SK-N-SH treated with all-trans-retinoic acid at 6 μM for 48 hours (cell line): ENCODE results near the gene CLDN15.
"Not testable (repeated sequence)": the region's sequence is repeated elsewhere in the genome, so short reads cannot be mapped to it uniquely, and the experiment has no call there.

ENCODE experiments used
- ATAC-seq: fragments of 200-7000 bp; cut with Tn5 transposase; 3 replicates; pipeline ENCODE4 v1.9.1; 2020; ENCODE audit warnings: mild to moderate bottlenecking, moderate library complexity
- ARNTL ChIP-seq: fragments of 450-650 bp; formaldehyde crosslinking; IDR thresholded peaks from 2 replicates; pipeline ENCODE4 v1.5.0; 2020; ENCODE audit warnings: low read depth, mild to moderate bottlenecking, moderate library complexity, borderline replicate concordance
- BACH2 ChIP-seq: fragments of 250-450 bp; sonication (Bioruptor Pico); IDR thresholded peaks from 2 replicates; pipeline ENCODE4 v1.9.0; 2021; ENCODE audit warnings: mild to moderate bottlenecking, borderline replicate concordance
- CREB5 ChIP-seq: fragments of 250-450 bp; sonication (Bioruptor Pico); IDR thresholded peaks from 2 replicates; pipeline ENCODE4 v1.5.1; 2020; ENCODE audit warnings: low read depth, mild to moderate bottlenecking, moderate library complexity
- CSDC2 ChIP-seq: fragments of 250-450 bp; sonication (Bioruptor Pico); IDR thresholded peaks from 2 replicates; pipeline ENCODE4 v1.5.0; 2020; ENCODE audit warnings: mild to moderate bottlenecking, moderate library complexity
- CSRNP3 ChIP-seq: fragments of 250-450 bp; sonication (Bioruptor Pico); IDR thresholded peaks from 2 replicates; pipeline ENCODE4 v1.5.1; 2021; ENCODE audit warnings: mild to moderate bottlenecking, moderate library complexity
- ESRRG ChIP-seq: fragments of 250-450 bp; sonication (Bioruptor Pico); IDR thresholded peaks from 2 replicates; pipeline ENCODE4 v1.6.1; 2021; ENCODE audit warnings: mild to moderate bottlenecking
- GLIS3 ChIP-seq: fragments of 250-450 bp; sonication (Bioruptor Pico); IDR thresholded peaks from 2 replicates; pipeline ENCODE4 v1.5.0; 2020; ENCODE audit warnings: mild to moderate bottlenecking, moderate library complexity
- ISL1 ChIP-seq: fragments of 250-450 bp; sonication (Bioruptor Pico); IDR thresholded peaks from 2 replicates; pipeline ENCODE4 v2.1.2; 2022; ENCODE audit warnings: mild to moderate bottlenecking, moderate library complexity
- OSR1 ChIP-seq: fragments of 250-450 bp; sonication (Bioruptor Pico); IDR thresholded peaks from 2 replicates; pipeline ENCODE4 v1.8.0; 2022; ENCODE audit warnings: moderate library complexity, mild to moderate bottlenecking, inconsistent platforms
- PATZ1 ChIP-seq: fragments of 250-450 bp; sonication (Bioruptor Pico); IDR thresholded peaks from 2 replicates; pipeline ENCODE4 v1.8.0; 2020; ENCODE audit warnings: mild to moderate bottlenecking, moderate library complexity, borderline replicate concordance
- POU6F1 ChIP-seq: fragments of 250-450 bp; sonication (Bioruptor Pico); IDR thresholded peaks from 2 replicates; pipeline ENCODE4 v1.8.0; 2021; ENCODE audit warnings: low read depth, mild to moderate bottlenecking, moderate library complexity, borderline replicate concordance
- RARB ChIP-seq: fragments of 250-450 bp; sonication (Bioruptor Pico); IDR thresholded peaks from 2 replicates; pipeline ENCODE4 v1.8.0; 2021; ENCODE audit warnings: mild to moderate bottlenecking, moderate library complexity
- SNAI2 ChIP-seq: fragments of 250-450 bp; sonication (Bioruptor Pico); IDR thresholded peaks from 2 replicates; pipeline ENCODE4 v1.5.0; 2020; ENCODE audit warnings: mild to moderate bottlenecking, moderate library complexity
- TCF4 ChIP-seq: fragments of 250-450 bp; sonication (Bioruptor Pico); IDR thresholded peaks from 2 replicates; pipeline ENCODE4 v1.8.0; 2021; ENCODE audit warnings: mild to moderate bottlenecking, moderate library complexity, borderline replicate concordance
- TSHZ2 ChIP-seq: fragments of 250-450 bp; sonication (Bioruptor Pico); IDR thresholded peaks from 2 replicates; pipeline ENCODE4 v1.5.0; 2020; ENCODE audit warnings: mild to moderate bottlenecking, moderate library complexity
- ZC3H10 ChIP-seq: fragments of 250-450 bp; sonication (Bioruptor Pico); IDR thresholded peaks from 2 replicates; pipeline ENCODE4 v1.5.1; 2021; ENCODE audit warnings: mild to moderate bottlenecking, moderate library complexity
- ZFP3 ChIP-seq: fragments of 250-450 bp; sonication (Bioruptor Pico); IDR thresholded peaks from 2 replicates; pipeline ENCODE4 v1.5.0; 2020; ENCODE audit warnings: mild to moderate bottlenecking, moderate library complexity
- ZFP30 ChIP-seq: fragments of 450-650 bp; formaldehyde crosslinking; IDR thresholded peaks from 2 replicates; pipeline ENCODE4 v1.5.0; 2022; ENCODE audit warnings: mild to moderate bottlenecking, moderate library complexity
- ZNF565 ChIP-seq: fragments of 450-650 bp; formaldehyde crosslinking; conservative IDR thresholded peaks from 2 replicates; pipeline ENCODE4 v1.5.0; 2020; ENCODE audit warnings: low read depth, mild to moderate bottlenecking, moderate library complexity
- ZNF8 ChIP-seq: fragments of 450-650 bp; formaldehyde crosslinking; IDR thresholded peaks from 2 replicates; pipeline ENCODE4 v1.5.0; 2020; ENCODE audit warnings: mild to moderate bottlenecking, moderate library complexity

The CLDN15 gene

GRCh38 chr7:101255796-101256195, 18.2 kb upstream of the CLDN15 start:
- ATAC-seq: no peak
- TF ChIP-seq OSR1 (CRISPR knock-in tag): no peak
- TF ChIP-seq POU6F1 (CRISPR knock-in tag): no peak
- TF ChIP-seq SNAI2 (CRISPR knock-in tag): no peak
- no peak for TF ChIP-seq RARB (CRISPR knock-in tag)
- no peak for TF ChIP-seq ZFP30 (CRISPR knock-in tag)
- no peak for TF ChIP-seq CREB5 (CRISPR knock-in tag)
- no peak for TF ChIP-seq ZFP3
- TF ChIP-seq CSRNP3 (CRISPR knock-in tag): no peak
- no peak for TF ChIP-seq BACH2 (CRISPR knock-in tag)
- no peak for TF ChIP-seq TCF4 (CRISPR knock-in tag)
- no peak for TF ChIP-seq GLIS3 (CRISPR knock-in tag)
- no peak for TF ChIP-seq ZNF565 (CRISPR knock-in tag)
- TF ChIP-seq ISL1 (CRISPR knock-in tag): no peak
- no peak for TF ChIP-seq ZC3H10
- no peak for TF ChIP-seq PATZ1 (CRISPR knock-in tag)
- no peak for TF ChIP-seq CSDC2 (CRISPR knock-in tag)
- no peak for TF ChIP-seq ARNTL (CRISPR knock-in tag)

GRCh38 chr7:101253199-101253598, 15.6 kb upstream of the CLDN15 start:
- not testable (repeated sequence) for ATAC-seq

- TF ChIP-seq ZC3H10 (no peak), TSHZ2 (CRISPR knock-in tag) (0 out of 2 replicates have a peak, but pooled peaks have one; percentile 48)
- ATAC-seq: peak; percentile 100
These were observed 14.5 kb upstream of the CLDN15 start for GRCh38 chr7:101251871-101252659.

- TF ChIP-seq BACH2 (CRISPR knock-in tag) (no peak), PATZ1 (CRISPR knock-in tag) (no peak), ZNF565 (CRISPR knock-in tag) (no peak), ZC3H10 (no peak), ARNTL (CRISPR knock-in tag) (no peak), ZFP30 (CRISPR knock-in tag) (no peak), CSRNP3 (CRISPR knock-in tag) (no peak), ZNF8 (CRISPR knock-in tag) (no peak), CREB5 (CRISPR knock-in tag) (no peak), ESRRG (CRISPR knock-in tag) (no peak), SNAI2 (CRISPR knock-in tag) (no peak), GLIS3 (CRISPR knock-in tag) (no peak)
- no peak for ATAC-seq
These were observed 12.7 kb upstream of the CLDN15 start for GRCh38 chr7:101250324-101250723.
